Urothelium cell line (cell line): ENCODE data around the gene TMEM184B.

Source experiments
- DNase-seq: peaks from one replicate; pipeline ENCODE4 v3.0.0; 2011; ENCODE audit warnings: low spot score, mixed read lengths
- FAIRE-seq: peaks from 2 replicates; lab custom pipeline; 2011; peaks lifted over from hg19 to GRCh38; lab: Jason Lieb, UNC

TMEM184B gene

GRCh38 chr22:38228326-38228872 is 44.4 kb downstream of the TMEM184B start:
- FAIRE-seq: no peak
- DNase-seq: no peak

- DNase-seq (no peak), FAIRE-seq (peak; percentile 79)
Observed at GRCh38 chr22:38226853-38227649, 45.8 kb downstream of the TMEM184B start.

- no peak for FAIRE-seq
- DNase-seq: no peak
Observed at GRCh38 chr22:38223289-38223960, 49.4 kb downstream of the TMEM184B start.

DNA sequence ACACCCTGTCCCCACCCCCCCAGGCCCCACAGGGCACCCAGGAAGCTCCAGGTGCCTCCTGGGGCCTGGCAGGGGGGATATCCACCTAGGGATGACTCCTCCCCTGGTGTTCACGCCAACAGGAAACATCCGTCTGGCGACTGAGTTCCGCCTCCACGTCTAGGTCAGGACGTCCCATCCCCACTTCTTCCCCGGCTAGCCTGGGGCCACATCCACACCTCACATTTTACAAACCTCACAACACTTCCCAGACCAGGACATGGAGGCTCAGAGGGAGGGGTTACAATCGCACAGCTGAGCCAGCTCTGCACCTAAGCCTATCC is 50.1 kb downstream of the TMEM184B start:
- FAIRE-seq: no peak

DNA sequence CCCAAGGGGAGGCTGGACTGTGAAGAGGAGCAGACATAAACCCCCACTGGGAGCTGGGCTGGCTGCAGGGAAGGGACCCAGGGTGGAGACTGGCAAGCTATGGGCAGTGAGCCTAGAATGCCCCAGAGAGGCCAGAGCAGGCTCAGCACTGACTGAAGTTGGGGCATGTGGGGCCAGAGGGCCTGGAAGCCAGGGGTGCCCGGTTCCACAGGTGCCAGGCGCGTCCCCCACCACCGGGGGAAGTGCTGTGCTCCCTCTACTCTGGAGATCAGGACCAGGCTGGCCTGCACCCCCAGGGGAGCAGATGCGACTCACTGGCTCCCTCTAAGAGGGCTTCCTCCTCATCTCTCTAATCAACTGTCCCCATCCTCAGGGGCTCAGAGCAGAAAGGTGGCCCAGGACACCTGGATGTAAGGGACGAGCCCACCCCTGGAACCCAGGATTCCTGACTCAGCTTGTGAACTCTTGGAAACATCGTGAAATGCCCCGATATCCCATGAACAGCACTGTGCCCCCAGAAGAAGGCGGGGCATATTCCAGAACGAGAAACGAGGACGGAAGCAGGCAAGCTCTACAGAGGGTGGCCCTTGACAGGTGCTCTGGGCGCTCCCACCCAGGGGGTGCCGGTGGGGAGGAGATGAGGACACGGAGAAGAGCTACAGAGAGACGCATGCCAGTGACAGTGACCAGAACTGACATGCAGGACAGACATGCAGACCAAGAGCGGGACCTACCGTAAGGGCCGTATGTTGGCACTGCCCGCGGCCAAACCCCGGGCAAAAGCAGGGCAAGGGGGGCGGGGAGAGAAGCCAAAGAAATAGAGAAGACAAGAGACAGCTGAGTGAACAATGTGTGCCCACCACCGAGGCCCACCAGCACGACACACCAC is 50.7 kb downstream of the TMEM184B start:
- FAIRE-seq (no peak), DNase-seq (no peak)

More for the DNA sequence above, 50.1 kb downstream of the TMEM184B start:
- no peak for DNase-seq

DNA sequence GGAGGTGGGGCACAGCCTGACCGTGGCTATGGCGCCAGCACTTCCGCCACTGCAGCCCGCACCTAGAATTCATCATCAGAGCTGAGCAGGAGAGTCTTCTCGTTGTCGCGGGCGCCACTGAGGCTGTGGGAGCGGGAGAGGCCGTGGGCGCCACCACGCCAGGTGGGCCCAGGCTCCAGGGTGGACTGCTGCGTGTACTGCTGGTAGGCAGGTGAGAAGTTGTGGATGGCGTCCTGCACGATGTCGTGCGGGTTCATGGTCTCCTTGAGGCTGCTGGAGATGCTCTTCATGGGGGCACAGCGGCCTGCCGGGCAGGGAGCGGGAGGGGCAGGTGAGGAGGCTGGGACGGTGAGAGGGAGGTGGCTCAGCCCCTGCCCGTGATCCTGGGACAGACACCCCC is 51.4 kb downstream of the TMEM184B start:
- FAIRE-seq (peak; percentile 89), DNase-seq (no peak)

GRCh38 chr22:38220653-38221386 is 52.0 kb downstream of the TMEM184B start:
- no peak for FAIRE-seq

GRCh38 chr22:38220163-38220562 is 52.6 kb downstream of the TMEM184B start:
- FAIRE-seq (no peak), DNase-seq (no peak)

More at GRCh38 chr22:38220653-38221386, 52.0 kb downstream of the TMEM184B start:
- no peak for DNase-seq

DNA sequence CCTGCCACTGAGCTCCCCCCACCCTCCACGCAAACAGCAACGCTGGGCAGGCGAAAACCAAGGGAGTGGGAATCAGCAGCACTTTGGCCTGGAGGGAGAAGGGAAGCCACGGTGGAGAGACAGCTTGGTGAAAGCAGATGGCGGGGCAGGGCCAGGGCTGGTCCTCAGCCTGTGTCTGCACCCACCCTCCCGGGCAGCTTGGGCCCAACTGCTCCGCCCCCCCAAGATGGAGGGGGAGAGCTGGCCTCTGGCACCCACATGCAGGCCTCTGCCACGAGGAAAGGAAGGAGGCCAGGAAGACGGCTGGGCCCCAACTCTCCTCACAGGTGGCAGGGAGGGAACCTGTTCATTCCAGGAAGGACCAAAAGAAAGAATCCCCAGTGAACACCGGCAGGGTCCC is 53.2 kb downstream of the TMEM184B start:
- FAIRE-seq: peak; percentile 73
- no peak for DNase-seq

DNA sequence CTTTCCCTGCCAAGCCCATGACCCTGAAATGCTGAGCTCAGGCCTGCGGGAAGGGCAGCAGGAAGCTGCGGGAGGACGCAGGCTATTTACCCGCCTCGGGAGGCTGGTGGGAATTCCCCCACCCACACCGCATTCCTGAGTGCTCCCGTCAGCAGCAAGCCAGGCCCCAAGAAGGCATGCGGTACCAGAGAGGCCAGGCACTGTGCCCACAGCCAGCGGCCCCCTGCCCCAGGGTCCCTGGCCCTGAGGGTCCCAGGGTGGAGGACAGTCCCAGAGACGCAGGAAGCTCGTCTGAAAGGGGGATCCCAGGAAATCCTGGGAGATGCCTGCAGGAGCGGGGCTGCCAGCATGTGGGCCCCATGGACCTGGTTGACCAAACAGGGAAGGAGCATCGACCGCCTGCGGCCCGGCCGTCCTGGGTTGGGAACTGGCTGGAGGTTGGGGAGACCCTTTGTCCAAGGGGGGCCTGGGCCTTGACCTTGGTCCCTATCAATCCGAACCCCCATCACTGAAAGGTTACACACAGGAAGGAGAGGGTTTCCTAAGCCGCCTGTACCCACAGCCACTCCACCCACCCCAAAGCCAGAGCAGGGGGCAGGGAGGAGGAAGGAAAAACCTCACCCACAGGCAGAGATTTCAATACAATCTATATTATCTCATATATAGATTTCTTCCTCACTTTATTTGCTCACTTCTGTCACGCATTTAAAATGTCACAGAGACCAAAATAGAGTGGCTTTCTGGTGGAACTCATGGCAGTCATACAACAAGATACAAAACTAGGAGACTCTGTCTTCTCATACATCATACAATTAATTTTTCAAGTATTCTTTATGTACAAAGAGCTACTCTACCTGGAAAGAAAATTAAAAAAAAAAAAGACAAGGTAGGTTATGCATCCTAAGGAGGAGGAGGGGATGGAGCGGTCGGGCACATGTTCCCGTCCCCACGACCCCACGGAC is 53.9 kb downstream of the TMEM184B start:
- DNase-seq (peak; percentile 92), FAIRE-seq (peak; percentile 97)

GRCh38 chr22:38215156-38216038 is 57.4 kb downstream of the TMEM184B start:
- no peak for DNase-seq
- no peak for FAIRE-seq

GRCh38 chr22:38214302-38215056 is 58.3 kb downstream of the TMEM184B start:
- FAIRE-seq: no peak
- DNase-seq: peak; percentile 53

DNA sequence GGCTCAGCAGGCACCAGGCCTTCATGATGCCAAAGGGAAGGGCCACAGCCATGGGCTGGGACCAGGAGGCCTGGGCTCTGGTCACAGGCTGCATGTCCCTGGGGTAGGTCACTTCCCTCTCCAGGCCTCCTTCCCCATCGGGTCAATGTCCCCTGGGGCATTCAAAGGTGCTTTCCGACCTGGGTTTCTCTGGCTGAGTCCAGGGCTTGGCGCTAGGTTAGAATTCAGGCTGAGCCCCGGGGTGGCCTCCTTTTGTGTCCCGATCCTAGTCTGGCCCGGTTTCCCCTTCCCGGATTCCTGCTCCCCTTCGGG is 58.9 kb downstream of the TMEM184B start:
- DNase-seq (no peak), FAIRE-seq (no peak)

- DNase-seq: no peak
- FAIRE-seq: peak; percentile 59
Observed at GRCh38 chr22:38213319-38213989, 59.4 kb downstream of the TMEM184B start.

GRCh38 chr22:38212442-38212841 is 60.4 kb downstream of the TMEM184B start:
- FAIRE-seq (no peak), DNase-seq (no peak)

DNA sequence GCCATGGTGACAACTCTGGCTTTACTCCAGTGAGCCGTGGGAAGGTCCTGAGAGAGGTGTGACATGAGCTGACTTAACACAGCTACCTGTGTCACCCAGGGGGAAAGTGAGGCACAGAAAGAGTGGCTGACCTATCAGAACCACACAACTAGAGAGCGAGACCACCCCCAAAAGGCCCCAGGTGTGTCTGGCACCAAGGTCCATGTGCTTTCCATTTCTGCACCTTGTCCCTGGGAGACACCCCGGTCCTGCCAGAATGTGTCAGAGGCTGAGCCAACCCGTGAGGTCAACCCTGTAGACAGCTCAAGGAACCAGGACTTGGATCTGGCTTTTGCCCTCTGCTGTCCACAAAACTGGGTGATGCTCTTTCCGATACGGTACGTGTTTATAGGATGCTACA is 61.3 kb downstream of the TMEM184B start:
- DNase-seq (no peak), FAIRE-seq (no peak)

- DNase-seq: no peak
- FAIRE-seq: no peak
Observed at GRCh38 chr22:38208551-38208968, 64.2 kb downstream of the TMEM184B start.
